Endothelial cell (in vitro differentiated cells): ENCODE measurements around the gene PCDH1. TPM values are rescaled to one million over a fixed set of nuclear protein-coding genes. Genes with fewer than 3 reads are reported as not detected.
"Not testable (repeated sequence)": the region's sequence is repeated elsewhere in the genome, so short reads cannot be mapped to it uniquely, and the experiment has no call there.

Experiments used
- DNase-seq: peaks from one replicate; pipeline ENCODE4 v3.0.0; 2021; ENCODE audit warnings: low spot score
- H3K27ac Mint-ChIP-seq: one replicate; pipeline ENCODE4 v1.8.0; 2021; ENCODE audit warnings: mixed read lengths, inconsistent platforms; ENCODE audit not compliant: unreplicated experiment
- H3K27me3 Mint-ChIP-seq: one replicate; pipeline ENCODE4 v1.8.0; 2021; ENCODE audit warnings: mild to moderate bottlenecking, moderate library complexity, mixed read lengths, inconsistent platforms; ENCODE audit not compliant: unreplicated experiment
- H3K36me3 Mint-ChIP-seq: one replicate; pipeline ENCODE4 v1.8.0; 2021; ENCODE audit warnings: mild to moderate bottlenecking, low read depth, mixed read lengths, inconsistent platforms; ENCODE audit not compliant: unreplicated experiment
- H3K4me1 Mint-ChIP-seq: one replicate; pipeline ENCODE4 v1.8.0; 2021; ENCODE audit warnings: mild to moderate bottlenecking, mixed read lengths, inconsistent platforms; ENCODE audit not compliant: unreplicated experiment
- H3K4me3 Mint-ChIP-seq: one replicate; pipeline ENCODE4 v1.8.0; 2021; ENCODE audit warnings: mild to moderate bottlenecking, mixed read lengths, inconsistent platforms; ENCODE audit not compliant: unreplicated experiment
- H3K9me3 Mint-ChIP-seq: one replicate; pipeline ENCODE4 v1.8.0; 2021; ENCODE audit warnings: mixed read lengths, inconsistent platforms; ENCODE audit not compliant: unreplicated experiment
- total RNA-seq: library from RNA; stranded (reverse); fragmentation: NEBNext Ultra II Directional; extraction: Animal tissue kit (Norgen Biotek cat#: 25700); gene quantifications from one replicate; pipeline ENCODE4 v1.2.1, GENCODE V29; 2021; ENCODE audit not compliant: unreplicated experiment
- TF ChIP-seq, protein P1 (sequence below): fragments of 200-600 bp; sonication (generic); IDR thresholded peaks from one replicate; pipeline ENCODE4 v1.5.0; 2021; ENCODE audit warnings: antibody characterized with exemption; ENCODE audit not compliant: unreplicated experiment

PCDH1 gene
- total RNA-seq, 1 donor from 2014 or later, result 140 TPM

GRCh38 chr5:141898448-141899049 lies 20.3 kb upstream of the PCDH1 start:
- Mint-ChIP-seq H3K4me3 (no peak overlapping the region), H3K9me3 (no peaks in the 10 kb centered on the region), H3K27me3 (peaks cover 5% of the 10 kb centered on the region), H3K27ac (no peak overlapping the region), H3K36me3 (no peaks in the 10 kb centered on the region), H3K4me1 (peaks cover 10% of the 10 kb centered on the region)
- TF ChIP-seq, protein P1, sequence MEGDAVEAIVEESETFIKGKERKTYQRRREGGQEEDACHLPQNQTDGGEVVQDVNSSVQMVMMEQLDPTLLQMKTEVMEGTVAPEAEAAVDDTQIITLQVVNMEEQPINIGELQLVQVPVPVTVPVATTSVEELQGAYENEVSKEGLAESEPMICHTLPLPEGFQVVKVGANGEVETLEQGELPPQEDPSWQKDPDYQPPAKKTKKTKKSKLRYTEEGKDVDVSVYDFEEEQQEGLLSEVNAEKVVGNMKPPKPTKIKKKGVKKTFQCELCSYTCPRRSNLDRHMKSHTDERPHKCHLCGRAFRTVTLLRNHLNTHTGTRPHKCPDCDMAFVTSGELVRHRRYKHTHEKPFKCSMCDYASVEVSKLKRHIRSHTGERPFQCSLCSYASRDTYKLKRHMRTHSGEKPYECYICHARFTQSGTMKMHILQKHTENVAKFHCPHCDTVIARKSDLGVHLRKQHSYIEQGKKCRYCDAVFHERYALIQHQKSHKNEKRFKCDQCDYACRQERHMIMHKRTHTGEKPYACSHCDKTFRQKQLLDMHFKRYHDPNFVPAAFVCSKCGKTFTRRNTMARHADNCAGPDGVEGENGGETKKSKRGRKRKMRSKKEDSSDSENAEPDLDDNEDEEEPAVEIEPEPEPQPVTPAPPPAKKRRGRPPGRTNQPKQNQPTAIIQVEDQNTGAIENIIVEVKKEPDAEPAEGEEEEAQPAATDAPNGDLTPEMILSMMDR, result no peak
- DNase-seq, result no peak

DNA sequence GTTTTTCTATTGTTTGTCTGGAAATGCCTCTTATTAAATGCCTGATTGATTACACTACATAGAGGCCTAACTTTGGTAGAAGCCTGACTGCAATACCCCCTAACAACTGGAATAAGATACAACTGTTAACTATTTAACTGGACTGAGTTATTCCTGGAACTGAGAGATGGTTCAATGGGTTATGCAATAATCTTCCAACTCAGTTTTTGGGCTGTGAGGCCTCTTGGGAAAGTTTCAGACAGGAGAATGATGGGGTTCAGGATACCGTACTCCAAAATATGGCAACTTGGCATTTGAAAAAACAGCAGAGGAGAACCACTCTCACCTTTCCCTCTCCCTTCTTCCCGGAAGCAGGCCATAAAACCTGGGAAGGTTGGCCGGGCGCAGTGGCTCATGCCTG lies 19.2 kb upstream of the PCDH1 start:
- Mint-ChIP-seq H3K36me3 (no peaks in the 10 kb centered on the region), H3K4me1 (peaks cover 10% of the 10 kb centered on the region), H3K4me3 (no peak overlapping the region), H3K9me3 (no peaks in the 10 kb centered on the region), H3K27me3 (peaks cover 5% of the 10 kb centered on the region), H3K27ac (no peak overlapping the region)
- TF ChIP-seq, protein P1, result no peak
- no peak for DNase-seq

- not testable (repeated sequence) for H3K27me3 Mint-ChIP-seq, H3K36me3 Mint-ChIP-seq, H3K4me3 Mint-ChIP-seq, H3K9me3 Mint-ChIP-seq, DNase-seq, H3K27ac Mint-ChIP-seq
- peaks cover 11% of the 10 kb centered on the region for H3K4me1 Mint-ChIP-seq
Measured at GRCh38 chr5:141890429-141890828, 12.2 kb upstream of the PCDH1 start.

DNA sequence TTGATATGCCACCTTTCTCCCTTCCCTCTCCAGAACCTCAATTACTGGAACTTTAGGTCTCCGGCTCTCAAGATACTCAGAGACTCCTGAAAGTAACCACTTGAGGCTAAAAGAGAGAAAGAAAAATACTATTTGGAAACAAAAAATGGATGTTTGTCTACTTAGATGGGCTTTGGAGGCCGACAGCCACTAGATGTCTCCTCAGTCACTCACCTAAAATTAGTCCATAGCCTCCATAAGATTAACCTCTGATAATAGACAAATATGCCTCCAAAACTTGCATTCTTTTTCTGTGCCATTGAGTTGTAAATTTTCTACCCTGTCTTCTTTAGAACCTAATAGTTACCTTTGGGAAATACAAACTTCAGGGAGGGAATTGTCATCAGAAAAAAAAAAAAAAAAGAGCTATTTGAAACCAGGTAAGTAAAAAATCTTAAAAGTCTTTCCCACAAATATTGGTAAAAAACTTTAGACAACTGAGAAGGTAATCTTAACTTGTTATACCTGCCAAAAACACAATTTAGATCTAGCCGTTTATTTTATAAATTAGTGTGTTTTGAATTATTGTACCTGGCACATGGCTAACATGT lies 11.2 kb upstream of the PCDH1 start:
- TF ChIP-seq, protein P1, result no peak
- H3K4me1 Mint-ChIP-seq, result peaks cover 21% of the 10 kb centered on the region
- no peak overlapping the region for H3K27ac Mint-ChIP-seq
- no peaks in the 10 kb centered on the region for H3K9me3 Mint-ChIP-seq
- no peak overlapping the region for H3K4me3 Mint-ChIP-seq
- H3K27me3 Mint-ChIP-seq, result peaks cover 4% of the 10 kb centered on the region
- H3K36me3 Mint-ChIP-seq, result peaks cover 5% of the 10 kb centered on the region
- no peak for DNase-seq

DNA sequence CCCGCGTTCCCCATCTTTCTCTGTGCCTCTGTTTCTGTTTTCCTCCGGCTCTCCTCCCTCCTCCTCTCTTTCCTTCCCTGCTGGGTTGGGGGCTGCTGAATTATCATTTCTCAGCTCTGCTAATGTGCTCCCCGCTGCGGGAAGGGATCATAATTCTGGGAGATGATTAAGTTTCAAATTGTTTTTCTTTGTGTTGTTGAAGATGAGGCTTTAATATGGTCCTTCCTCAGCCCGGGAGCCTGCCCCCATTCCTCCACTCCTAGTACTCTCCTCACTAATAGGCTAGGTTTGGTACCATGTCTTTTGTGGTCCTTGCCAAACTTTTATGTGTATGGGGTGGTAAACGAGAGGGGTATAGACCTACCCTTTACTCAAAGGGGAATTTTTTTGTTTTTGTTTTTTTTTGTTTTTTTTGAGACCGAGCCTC lies 5.7 kb upstream of the PCDH1 start:
- Mint-ChIP-seq H3K4me1 (peaks cover 63% of the 10 kb centered on the region), H3K27ac (no peak overlapping the region), H3K4me3 (peak overlapping the region; percentile 47), H3K36me3 (peaks cover 5% of the 10 kb centered on the region), H3K9me3 (no peaks in the 10 kb centered on the region), H3K27me3 (peaks cover 20% of the 10 kb centered on the region)
- DNase-seq, result no peak
- TF ChIP-seq, protein P1, result no peak
